ENCODE results near the gene GRB2. TPM values are rescaled to one million over a fixed set of nuclear protein-coding genes. Genes with fewer than 3 reads are reported as not detected.

The GRB2 gene
- total and polyA plus RNA-seq, 2 experiments from 2014 or later: 82.7 to 101 TPM

DNA sequence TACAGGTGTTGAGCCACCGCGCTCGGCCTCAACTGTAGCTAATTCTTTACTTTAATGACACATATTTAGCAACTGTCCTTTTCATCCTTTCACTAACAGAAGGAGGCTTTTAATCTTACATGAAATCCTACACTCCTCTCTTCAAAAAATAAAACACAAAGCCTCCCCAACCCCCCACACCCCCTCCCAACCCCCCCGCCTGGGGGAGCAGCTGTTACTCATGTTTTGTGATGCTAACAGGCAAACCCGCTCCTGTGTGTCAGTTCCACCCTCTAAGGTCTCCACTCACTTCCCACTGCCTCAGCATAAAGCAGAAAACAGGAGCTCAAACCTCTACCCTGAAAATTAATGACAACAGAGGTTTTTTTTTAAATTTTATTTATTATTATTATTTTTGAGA is 60.8 kb downstream of the GRB2 start:
- no peak overlapping the region for H2AFZ ChIP-seq
- no peak for DNase-seq (ENCODE audit: low spot score)
- 80% methylated on average over 5 of the region's 5 CpGs for WGBS (ENCODE audit: low lambda C conversion rate, missing lambda C conversion rate)
- no peaks in the 10 kb centered on the region for H3K9me2 ChIP-seq (replicated peaks; ENCODE audit: insufficient read depth)
- TF ChIP-seq EZH2phosphoT487 (IDR thresholded peaks at IDR 0.05; ENCODE audit: low read depth, severe bottlenecking, unreplicated experiment) (no peak), EZH2 (IDR thresholded peaks at IDR 0.05; ENCODE audit: borderline replicate concordance) (no peak), CTCF (IDR thresholded peaks at IDR 0.05; ENCODE audit: poor library complexity) (no peak)
- no peaks in the 10 kb centered on the region for H3K27me3 ChIP-seq
- H3K36me3 ChIP-seq (replicated peaks; ENCODE audit: insufficient read depth, low read depth): no peaks in the 10 kb centered on the region
- no peaks in the 10 kb centered on the region for H3K9me3 ChIP-seq (ENCODE audit: low read depth)
- H3K4me2 ChIP-seq: no peak overlapping the region
- H3K79me2 ChIP-seq: peaks cover 94% of the 10 kb centered on the region
- H4K20me1 ChIP-seq (ENCODE audit: insufficient read depth, poor library complexity, severe bottlenecking): peaks cover 61% of the 10 kb centered on the region
- H3K27ac ChIP-seq: no peak overlapping the region
- H3K4me1 ChIP-seq (ENCODE audit: insufficient read depth): peaks cover 28% of the 10 kb centered on the region
- H3K4me3 ChIP-seq: no peak overlapping the region

DNA sequence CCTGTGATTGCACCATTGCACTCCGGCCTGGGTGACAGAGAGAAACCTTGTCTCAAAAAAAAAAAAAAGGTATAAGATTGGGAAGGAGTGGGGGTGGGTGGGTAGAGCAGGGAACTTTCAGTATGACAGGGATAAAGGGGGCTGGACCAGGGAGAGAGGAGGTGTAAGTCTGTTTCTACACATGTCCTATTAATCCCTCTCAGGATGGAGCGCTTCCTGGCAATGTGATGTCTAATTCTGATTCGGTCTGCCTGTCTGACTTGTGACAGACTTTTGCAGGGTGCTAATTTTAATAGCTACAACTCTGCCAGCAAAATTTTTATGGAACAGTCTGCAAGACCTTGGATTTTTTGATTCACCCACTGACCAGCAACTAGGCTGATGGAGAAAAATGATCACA is 62.5 kb downstream of the GRB2 start:
- H3K79me2 ChIP-seq: peaks cover 88% of the 10 kb centered on the region
- no peak overlapping the region for H3K27ac ChIP-seq
- no peak for DNase-seq (ENCODE audit: low spot score)

DNA sequence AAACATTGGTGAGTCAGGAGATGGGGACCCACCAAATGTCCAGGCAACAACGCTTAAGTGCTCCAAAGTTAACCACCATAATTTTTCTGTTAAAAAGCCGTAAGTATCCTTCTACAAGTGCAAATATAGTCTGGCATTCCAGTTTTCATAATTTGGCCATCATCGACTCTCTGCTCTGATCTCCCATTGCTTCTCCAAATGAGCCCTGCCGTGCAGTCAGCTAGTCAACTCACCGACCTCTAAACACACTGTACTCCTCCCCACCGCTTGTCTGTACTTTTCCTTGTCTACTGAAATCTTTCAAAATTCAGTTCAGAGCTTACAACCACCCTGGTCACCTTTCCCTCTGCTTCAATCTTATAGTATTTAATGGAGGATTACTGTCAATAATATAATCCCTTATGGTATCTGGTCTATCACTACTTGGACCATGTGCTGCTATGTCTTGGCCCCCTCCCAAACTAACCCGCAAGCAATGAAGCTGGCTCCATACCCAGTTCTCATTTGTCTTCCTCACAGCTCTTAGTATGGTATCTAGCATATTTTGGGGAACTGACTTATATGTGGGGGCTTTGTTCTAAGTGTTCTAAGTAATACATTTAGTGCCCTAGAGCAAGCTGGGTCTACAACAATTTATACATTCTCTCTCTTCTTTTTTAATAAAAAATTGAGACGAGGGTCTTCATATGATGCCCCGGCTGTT is 63.5 kb downstream of the GRB2 start:
- Histone ChIP-seq H3K4me2 (no peak overlapping the region), H2AFZ (no peak overlapping the region), H3K9me3 (ENCODE audit: low read depth) (no peaks in the 10 kb centered on the region), H3K4me1 (ENCODE audit: insufficient read depth) (peaks cover 6% of the 10 kb centered on the region), H3K27me3 (no peaks in the 10 kb centered on the region), H3K9me2 (replicated peaks; ENCODE audit: insufficient read depth) (no peaks in the 10 kb centered on the region), H4K20me1 (ENCODE audit: insufficient read depth, poor library complexity, severe bottlenecking) (peaks cover 47% of the 10 kb centered on the region), H3K79me2 (peaks cover 85% of the 10 kb centered on the region), H3K4me3 (no peak overlapping the region), H3K27ac (no peak overlapping the region), H3K36me3 (replicated peaks; ENCODE audit: insufficient read depth, low read depth) (no peaks in the 10 kb centered on the region)
- WGBS (ENCODE audit: low lambda C conversion rate, missing lambda C conversion rate): 93% methylated on average over 9 of the region's 9 CpGs
- no peak for TF ChIP-seq CTCF (IDR thresholded peaks at IDR 0.05; ENCODE audit: poor library complexity)
- no peak for TF ChIP-seq EZH2 (IDR thresholded peaks at IDR 0.05; ENCODE audit: borderline replicate concordance)
- no peak for TF ChIP-seq EZH2phosphoT487 (IDR thresholded peaks at IDR 0.05; ENCODE audit: low read depth, severe bottlenecking, unreplicated experiment)
- no peak for DNase-seq (ENCODE audit: low spot score)

More for the DNA sequence above, 62.5 kb downstream of the GRB2 start:
- H2AFZ ChIP-seq: no peak overlapping the region
- peaks cover 16% of the 10 kb centered on the region for H3K4me1 ChIP-seq (ENCODE audit: insufficient read depth)
- H3K9me3 ChIP-seq (ENCODE audit: low read depth): no peaks in the 10 kb centered on the region
- 89% methylated on average over 3 of the region's 3 CpGs for WGBS (ENCODE audit: low lambda C conversion rate, missing lambda C conversion rate)
- no peaks in the 10 kb centered on the region for H3K27me3 ChIP-seq
- H3K4me3 ChIP-seq: no peak overlapping the region
- TF ChIP-seq EZH2 (IDR thresholded peaks at IDR 0.05; ENCODE audit: borderline replicate concordance) (no peak), CTCF (IDR thresholded peaks at IDR 0.05; ENCODE audit: poor library complexity) (no peak), EZH2phosphoT487 (IDR thresholded peaks at IDR 0.05; ENCODE audit: low read depth, severe bottlenecking, unreplicated experiment) (no peak)
- peaks cover 50% of the 10 kb centered on the region for H4K20me1 ChIP-seq (ENCODE audit: insufficient read depth, poor library complexity, severe bottlenecking)
- H3K36me3 ChIP-seq (replicated peaks; ENCODE audit: insufficient read depth, low read depth): no peaks in the 10 kb centered on the region
- H3K4me2 ChIP-seq: no peak overlapping the region
- H3K9me2 ChIP-seq (replicated peaks; ENCODE audit: insufficient read depth): no peaks in the 10 kb centered on the region
